ENCODE results near the gene EEA1. TPM values are rescaled to one million over a fixed set of nuclear protein-coding genes. Genes with fewer than 3 reads are reported as not detected.
A peak's percentile ranks its signal among the peaks of the same experiment; 100 is the strongest.

The EEA1 gene
- total and polyA plus RNA-seq, 10 of the 15 experiments (the other 5 are each of a cell fraction or from before 2014, with no cell fraction given): 5.5 to 40.3 (median 13.5) TPM

DNA sequence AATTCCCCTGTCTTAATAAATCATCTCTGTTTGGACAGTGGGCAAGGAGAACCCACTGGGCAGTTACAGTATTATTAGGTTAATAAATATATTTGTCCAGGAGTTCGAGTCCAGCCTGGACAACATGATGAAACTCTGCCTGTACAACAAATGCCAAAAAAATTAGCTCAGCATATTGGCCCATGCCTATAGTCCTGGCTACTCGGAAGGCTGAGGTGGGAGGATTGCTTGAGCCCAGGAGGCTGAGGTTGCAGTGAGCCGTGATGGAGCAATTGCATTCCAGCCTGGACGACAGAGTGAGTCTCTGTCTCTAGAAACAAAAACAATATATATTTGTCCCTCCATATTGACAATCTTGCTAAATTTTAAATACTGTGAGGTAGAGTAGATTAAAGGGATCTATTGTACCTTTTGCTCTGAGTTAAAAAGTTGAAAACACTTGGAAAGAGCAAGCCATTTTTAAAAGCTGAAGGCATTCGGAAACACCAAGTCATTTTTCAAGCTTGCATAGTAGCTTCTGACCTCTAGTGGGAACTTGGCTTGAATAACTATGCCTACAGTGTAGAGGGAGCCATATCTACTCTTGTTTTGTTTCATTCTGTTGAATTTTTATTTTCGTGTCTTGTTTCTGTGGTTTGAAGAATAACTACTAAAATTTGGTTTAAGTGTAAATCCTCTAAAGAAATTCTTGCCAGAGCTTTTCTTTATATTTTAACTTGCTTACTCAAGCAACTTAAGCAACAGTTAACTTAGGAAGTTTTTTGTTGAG, 14.6 kb upstream of the EEA1 start:
- 63% methylated on average over 6 of the region's 6 CpGs for WGBS (ENCODE audit: insufficient coverage, insufficient replicate concordance, low lambda C conversion rate, missing lambda C conversion rate)
- Histone ChIP-seq H3K4me2 (ENCODE audit: control insufficient read depth, insufficient read depth) (no peak overlapping the region), H2AFZ (ENCODE audit: control insufficient read depth, low read depth, low read length) (no peak overlapping the region), H4K20me1 (ENCODE audit: control insufficient read depth, insufficient read depth) (no peaks in the 10 kb centered on the region), H3K4me3 (no peak overlapping the region), H3K9ac (ENCODE audit: control insufficient read depth, insufficient read depth, low read length) (no peak overlapping the region), H3K27me3 (replicated peaks in 1 of 2; ENCODE audit: control insufficient read depth in 2 of 2, insufficient read depth in 2 of 2, low read length in 1 of 2) (no peaks in the 10 kb centered on the region), H3K36me3 (ENCODE audit: control insufficient read depth in 2 of 2, insufficient read depth in 2 of 2, low read length in 1 of 2) (no peaks in the 10 kb centered on the region), H3K9me3 (replicated peaks; ENCODE audit: control insufficient read depth, insufficient read depth, low read length) (peaks cover 8% of the 10 kb centered on the region; the same call in 2 of the 3 replicates), H3K79me2 (ENCODE audit: control insufficient read depth, insufficient read depth, low read length) (no peaks in the 10 kb centered on the region), H3K27ac (ENCODE audit: control insufficient read depth, insufficient read depth) (no peak overlapping the region), H3K4me1 (ENCODE audit: control insufficient read depth, insufficient read depth, low read length) (no peaks in the 10 kb centered on the region)
- TF ChIP-seq, protein P1, sequence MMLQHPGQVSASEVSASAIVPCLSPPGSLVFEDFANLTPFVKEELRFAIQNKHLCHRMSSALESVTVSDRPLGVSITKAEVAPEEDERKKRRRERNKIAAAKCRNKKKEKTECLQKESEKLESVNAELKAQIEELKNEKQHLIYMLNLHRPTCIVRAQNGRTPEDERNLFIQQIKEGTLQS (IDR thresholded peaks at IDR 0.05; ENCODE audit: borderline replicate concordance, extremely low read depth, low read depth, low read length): no peak
- TF ChIP-seq, protein P2, sequence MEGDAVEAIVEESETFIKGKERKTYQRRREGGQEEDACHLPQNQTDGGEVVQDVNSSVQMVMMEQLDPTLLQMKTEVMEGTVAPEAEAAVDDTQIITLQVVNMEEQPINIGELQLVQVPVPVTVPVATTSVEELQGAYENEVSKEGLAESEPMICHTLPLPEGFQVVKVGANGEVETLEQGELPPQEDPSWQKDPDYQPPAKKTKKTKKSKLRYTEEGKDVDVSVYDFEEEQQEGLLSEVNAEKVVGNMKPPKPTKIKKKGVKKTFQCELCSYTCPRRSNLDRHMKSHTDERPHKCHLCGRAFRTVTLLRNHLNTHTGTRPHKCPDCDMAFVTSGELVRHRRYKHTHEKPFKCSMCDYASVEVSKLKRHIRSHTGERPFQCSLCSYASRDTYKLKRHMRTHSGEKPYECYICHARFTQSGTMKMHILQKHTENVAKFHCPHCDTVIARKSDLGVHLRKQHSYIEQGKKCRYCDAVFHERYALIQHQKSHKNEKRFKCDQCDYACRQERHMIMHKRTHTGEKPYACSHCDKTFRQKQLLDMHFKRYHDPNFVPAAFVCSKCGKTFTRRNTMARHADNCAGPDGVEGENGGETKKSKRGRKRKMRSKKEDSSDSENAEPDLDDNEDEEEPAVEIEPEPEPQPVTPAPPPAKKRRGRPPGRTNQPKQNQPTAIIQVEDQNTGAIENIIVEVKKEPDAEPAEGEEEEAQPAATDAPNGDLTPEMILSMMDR (IDR thresholded peaks at IDR 0.05 in 2 of 3, conservative IDR thresholded peaks at IDR 0.05 in 1 of 3; ENCODE audit: control insufficient read depth in 2 of 3, extremely low read depth in 1 of 3, insufficient read depth in 1 of 3, low read depth in 3 of 3, low read length in 3 of 3): 0 out of 6 replicates have a peak, but pooled peaks have one; percentile 0 to 18 (median 6)
- ChIA-PET CTCF (interaction anchor here (0.6 to 4.8 kb wide), 11 partner anchors 11 to 484 kb away, joined by 3 to 18 read pairs (median 4); no protein-coding TSS in a partner anchor), RAD21 (ENCODE audit: unreplicated experiment) (interaction anchor here (0.7 to 2.0 kb wide), 7 partner anchors 14 to 1562 kb away, joined by 3 to 4 read pairs (median 3); partner anchors contain the start of gene EEA1), SMC1A (ENCODE audit: uncharacterized antibody, unreplicated experiment) (interaction anchor here (0.6 to 2.4 kb wide), 13 partner anchors 9 to 111 kb away, joined by 3 to 7 read pairs (median 3); partner anchors contain the start of gene EEA1), POLR2A (interaction anchor here (0.8 to 1.5 kb wide), 2 partner anchors 12 to 15 kb away, joined by 4 to 7 read pairs; partner anchors contain the start of gene EEA1)
- no TSS peak for BruUV-seq (replicated peaks)
- ATAC-seq: peak; percentile 75
- in situ Hi-C loops (cut with MboI) (no loop called here), intact Hi-C loops (cut with micrococcal nuclease; ENCODE audit: unreplicated experiment) (no loop called here)
- DNase-seq (ENCODE audit: low read depth, low spot score): no peak
- FAIRE-seq: peak; percentile 49
